ENCODE data around the gene PGM1.

The PGM1 gene

GRCh38 chr1:63669151-63669961 is 76.1 kb downstream of the PGM1 start:
- ATAC-seq (replicated peaks) (no peak), DNase-seq (no peak)
- Mint-ChIP-seq H3K4me3 (no peak overlapping the region), H3K4me1 (ENCODE audit: low read depth in 2 of 2) (no peaks in the 10 kb centered on the region), H3K9me3 (peaks cover 0 to 2% of the 10 kb centered on the region in 2 donors), H3K27ac (no peak overlapping the region), H3K36me3 (ENCODE audit: insufficient read depth) (no peaks in the 10 kb centered on the region), H3K27me3 (no peaks in the 10 kb centered on the region)

DNA sequence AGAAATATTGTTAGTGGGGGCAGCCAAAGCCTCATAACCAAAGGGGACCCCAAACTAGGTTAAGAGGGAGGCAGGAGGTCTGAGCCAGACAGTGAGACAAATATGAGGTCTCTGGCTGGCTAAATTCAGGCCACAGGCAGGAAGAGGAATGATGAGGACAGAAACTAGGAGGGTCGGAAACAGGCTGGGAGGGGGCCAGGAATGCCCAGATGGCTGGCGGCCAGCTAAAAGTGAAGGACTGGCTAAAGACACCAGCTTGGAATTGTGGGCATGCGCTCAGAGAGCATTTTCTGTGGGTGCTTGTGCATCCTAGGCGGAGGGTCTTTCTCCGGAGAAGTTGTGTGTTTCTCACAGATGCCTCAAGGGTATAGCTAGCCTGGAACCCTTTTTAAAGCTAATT is 77.0 kb downstream of the PGM1 start:
- Mint-ChIP-seq H3K27ac (no peak overlapping the region), H3K4me1 (ENCODE audit: low read depth in 2 of 2) (no peaks in the 10 kb centered on the region), H3K36me3 (ENCODE audit: insufficient read depth) (no peaks in the 10 kb centered on the region), H3K27me3 (no peaks in the 10 kb centered on the region), H3K4me3 (no peak overlapping the region), H3K9me3 (peaks cover 0 to 2% of the 10 kb centered on the region in 2 donors)
- ATAC-seq (replicated peaks) (no peak), DNase-seq (no peak)

- peaks cover 0 to 2% of the 10 kb centered on the region in 2 donors for H3K9me3 Mint-ChIP-seq
- no peak for DNase-seq
- ATAC-seq (replicated peaks) = no peak
- H3K27ac Mint-ChIP-seq = no peak overlapping the region
- no peaks in the 10 kb centered on the region for H3K36me3 Mint-ChIP-seq (ENCODE audit: insufficient read depth)
- no peaks in the 10 kb centered on the region for H3K27me3 Mint-ChIP-seq
- H3K4me3 Mint-ChIP-seq = no peak overlapping the region
- no peaks in the 10 kb centered on the region for H3K4me1 Mint-ChIP-seq (ENCODE audit: low read depth in 2 of 2)
Measured at GRCh38 chr1:63671514-63671913, 78.3 kb downstream of the PGM1 start.

- Mint-ChIP-seq H3K4me1 (ENCODE audit: low read depth in 2 of 2) (no peaks in the 10 kb centered on the region), H3K9me3 (no peaks in the 10 kb centered on the region), H3K4me3 (no peak overlapping the region), H3K27ac (no peak overlapping the region), H3K36me3 (ENCODE audit: insufficient read depth) (no peaks in the 10 kb centered on the region), H3K27me3 (peaks cover 5 to 9% of the 10 kb centered on the region in 2 donors)
- DNase-seq (no peak), ATAC-seq (replicated peaks) (no peak)
Measured at GRCh38 chr1:63674238-63674864, 81.1 kb downstream of the PGM1 start.

DNA sequence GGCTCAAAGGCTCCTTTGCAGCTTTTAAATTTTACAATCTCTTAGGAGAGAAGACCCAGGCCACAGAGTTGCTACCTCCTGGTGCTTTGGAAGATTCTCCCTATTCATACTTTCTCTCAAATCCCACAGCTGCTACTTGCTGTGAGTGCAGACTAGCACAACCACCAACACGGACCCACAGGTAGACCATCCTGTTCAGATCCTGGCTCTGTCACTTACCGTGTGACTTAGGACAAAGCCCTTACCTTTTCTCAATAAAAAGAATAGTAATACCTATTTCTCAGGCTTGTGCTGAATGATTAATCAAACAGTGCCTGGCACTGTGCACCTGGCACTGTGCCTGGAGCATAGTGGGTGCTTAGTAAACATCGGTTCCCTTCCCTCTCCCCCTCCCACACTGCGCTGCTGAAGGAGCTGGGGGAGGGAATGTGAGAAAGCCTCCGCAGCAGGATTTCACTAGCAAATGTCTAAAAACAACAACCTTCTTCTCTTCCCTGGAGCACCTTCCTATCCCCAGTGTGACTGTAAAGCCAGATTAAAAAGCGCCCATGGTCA is 81.7 kb downstream of the PGM1 start:
- Mint-ChIP-seq H3K4me3 (no peak overlapping the region), H3K27me3 (peaks cover 5 to 9% of the 10 kb centered on the region in 2 donors), H3K9me3 (no peaks in the 10 kb centered on the region), H3K36me3 (ENCODE audit: insufficient read depth) (no peaks in the 10 kb centered on the region), H3K4me1 (ENCODE audit: low read depth in 2 of 2) (no peaks in the 10 kb centered on the region), H3K27ac (no peak overlapping the region)
- ATAC-seq (replicated peaks) (no peak), DNase-seq (no peak)

DNA sequence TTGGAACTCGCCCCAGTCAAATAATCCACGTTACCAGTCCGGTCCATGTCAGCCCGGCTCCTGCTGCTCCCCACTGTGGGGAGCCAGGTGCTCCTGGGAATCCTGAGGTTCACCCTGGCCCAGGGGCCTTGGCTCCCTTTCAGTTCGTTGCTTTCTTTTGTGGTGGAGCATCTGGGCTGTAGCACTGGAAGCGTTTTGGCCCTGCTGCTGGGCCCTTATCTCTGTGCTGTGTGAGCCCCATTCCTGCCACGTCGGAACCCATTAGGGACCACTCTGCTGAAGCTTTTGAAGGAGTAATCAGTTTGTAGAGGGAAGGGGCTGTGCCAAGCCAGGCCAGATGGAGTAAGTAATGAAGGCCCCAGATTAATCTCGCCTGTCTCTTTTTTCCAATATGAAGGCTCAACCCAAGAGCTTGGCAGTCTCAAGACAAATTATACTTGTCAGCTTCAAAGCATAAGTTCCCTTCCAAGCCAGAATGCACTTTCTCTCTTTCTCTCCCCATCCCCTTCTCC is 82.3 kb downstream of the PGM1 start:
- DNase-seq = no peak
- Mint-ChIP-seq H3K4me1 (ENCODE audit: low read depth in 2 of 2) (no peaks in the 10 kb centered on the region), H3K9me3 (no peaks in the 10 kb centered on the region), H3K36me3 (ENCODE audit: insufficient read depth) (no peaks in the 10 kb centered on the region), H3K27me3 (peaks cover 5 to 9% of the 10 kb centered on the region in 2 donors), H3K4me3 (no peak overlapping the region), H3K27ac (no peak overlapping the region)
- ATAC-seq (replicated peaks) = no peak

DNA sequence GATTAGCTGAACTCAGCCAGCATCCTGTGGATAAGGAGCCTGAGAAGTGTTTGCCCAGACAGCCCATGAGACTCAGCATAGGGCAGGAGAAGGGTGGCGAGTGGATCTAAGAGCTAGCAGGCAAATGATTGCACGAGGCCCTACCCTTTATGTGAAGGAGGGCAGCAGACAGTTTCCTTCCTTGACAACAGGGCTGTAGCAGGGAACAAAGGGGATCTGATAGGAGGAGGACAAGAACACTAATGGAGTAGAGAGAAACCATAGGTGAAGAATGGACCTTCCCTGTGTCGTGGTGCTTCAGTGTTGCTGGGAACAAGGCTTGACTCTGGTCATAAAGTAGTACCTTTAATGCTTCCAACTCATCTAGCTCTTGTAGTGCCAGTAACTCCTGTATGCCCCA is 84.3 kb downstream of the PGM1 start:
- H3K4me3 Mint-ChIP-seq = no peak overlapping the region
- H3K9me3 Mint-ChIP-seq = no peaks in the 10 kb centered on the region
- ATAC-seq (replicated peaks) (no peak), DNase-seq (no peak)
- no peaks in the 10 kb centered on the region for H3K4me1 Mint-ChIP-seq (ENCODE audit: low read depth in 2 of 2)
- peaks cover 5 to 9% of the 10 kb centered on the region in 2 donors for H3K27me3 Mint-ChIP-seq
- H3K36me3 Mint-ChIP-seq (ENCODE audit: insufficient read depth) = no peaks in the 10 kb centered on the region
- no peak overlapping the region for H3K27ac Mint-ChIP-seq

DNA sequence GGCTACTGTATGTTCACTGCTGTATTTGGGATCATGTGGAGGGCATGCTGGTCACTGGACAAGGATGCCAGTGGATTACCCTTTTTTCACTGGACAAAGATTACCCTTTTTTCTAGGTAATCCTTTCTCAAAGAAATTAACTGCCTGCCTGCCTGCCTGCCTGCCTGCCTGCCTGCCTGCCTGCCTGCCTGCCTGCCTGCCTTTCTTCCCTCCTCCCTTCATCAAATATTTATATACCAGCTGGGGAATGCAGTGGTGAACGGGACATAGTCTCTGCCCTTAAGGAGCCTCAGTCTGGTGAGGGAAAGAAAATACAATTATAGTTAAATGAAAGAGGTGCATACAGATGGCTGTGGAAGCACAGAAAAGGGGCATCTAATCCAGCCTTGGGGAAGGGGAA is 85.0 kb downstream of the PGM1 start:
- DNase-seq (no peak), ATAC-seq (replicated peaks) (no peak)
- Mint-ChIP-seq H3K27me3 (peaks cover 5 to 9% of the 10 kb centered on the region in 2 donors), H3K27ac (no peak overlapping the region), H3K4me1 (ENCODE audit: low read depth in 2 of 2) (no peaks in the 10 kb centered on the region), H3K9me3 (no peaks in the 10 kb centered on the region), H3K36me3 (ENCODE audit: insufficient read depth) (no peaks in the 10 kb centered on the region), H3K4me3 (no peak overlapping the region)

GRCh38 chr1:63679076-63679475 is 85.9 kb downstream of the PGM1 start:
- DNase-seq (no peak), ATAC-seq (replicated peaks) (no peak)
- peaks cover 5 to 9% of the 10 kb centered on the region in 2 donors for H3K27me3 Mint-ChIP-seq
- no peaks in the 10 kb centered on the region for H3K4me1 Mint-ChIP-seq (ENCODE audit: low read depth in 2 of 2)
- H3K9me3 Mint-ChIP-seq = no peaks in the 10 kb centered on the region
- H3K27ac Mint-ChIP-seq = no peak overlapping the region
- no peaks in the 10 kb centered on the region for H3K36me3 Mint-ChIP-seq (ENCODE audit: insufficient read depth)
- H3K4me3 Mint-ChIP-seq = no peak overlapping the region

GRCh38 chr1:63679589-63679988 is 86.4 kb downstream of the PGM1 start:
- H3K27ac Mint-ChIP-seq = no peak overlapping the region
- DNase-seq = no peak
- H3K27me3 Mint-ChIP-seq = peaks cover 5 to 9% of the 10 kb centered on the region in 2 donors
- no peaks in the 10 kb centered on the region for H3K9me3 Mint-ChIP-seq
- ATAC-seq (replicated peaks) = no peak
- H3K4me1 Mint-ChIP-seq (ENCODE audit: low read depth in 2 of 2) = no peaks in the 10 kb centered on the region
- no peak overlapping the region for H3K4me3 Mint-ChIP-seq
- H3K36me3 Mint-ChIP-seq (ENCODE audit: insufficient read depth) = no peaks in the 10 kb centered on the region

GRCh38 chr1:63682936-63683335 is 89.7 kb downstream of the PGM1 start:
- Mint-ChIP-seq H3K27ac (no peak overlapping the region), H3K36me3 (ENCODE audit: insufficient read depth) (no peaks in the 10 kb centered on the region), H3K27me3 (peaks cover 10 to 22% of the 10 kb centered on the region in 2 donors), H3K4me1 (ENCODE audit: low read depth in 2 of 2) (no peaks in the 10 kb centered on the region), H3K4me3 (no peak overlapping the region), H3K9me3 (no peaks in the 10 kb centered on the region)
- DNase-seq = no peak
- ATAC-seq (replicated peaks) = no peak

- ATAC-seq (replicated peaks) = no peak
- no peaks in the 10 kb centered on the region for H3K9me3 Mint-ChIP-seq
- no peaks in the 10 kb centered on the region for H3K4me1 Mint-ChIP-seq (ENCODE audit: low read depth in 2 of 2)
- H3K27me3 Mint-ChIP-seq = peaks cover 10 to 14% of the 10 kb centered on the region in 2 donors
- no peak overlapping the region for H3K27ac Mint-ChIP-seq
- DNase-seq = no peak
- H3K4me3 Mint-ChIP-seq = no peak overlapping the region
- H3K36me3 Mint-ChIP-seq (ENCODE audit: insufficient read depth) = no peaks in the 10 kb centered on the region
Measured at GRCh38 chr1:63683759-63684158, 90.5 kb downstream of the PGM1 start.

DNA sequence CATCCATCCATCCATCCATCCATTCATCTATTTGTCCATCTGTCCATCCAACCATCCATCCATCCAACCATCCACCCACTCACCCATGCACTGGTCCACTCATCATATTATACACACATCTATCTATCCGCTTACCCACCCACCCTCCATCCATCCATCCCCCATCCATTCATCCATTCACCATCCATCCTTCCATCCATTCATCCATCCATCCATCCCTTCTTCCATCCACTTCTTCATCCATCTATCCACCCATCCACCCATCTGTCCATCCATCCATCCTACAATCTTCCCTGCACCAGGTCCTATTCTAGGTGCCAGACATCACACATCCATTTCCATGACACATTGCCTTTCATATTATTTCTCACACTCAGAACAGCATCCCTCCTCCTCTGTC is 93.5 kb downstream of the PGM1 start:
- no peak overlapping the region for H3K4me3 Mint-ChIP-seq
- no peak for DNase-seq
- H3K27ac Mint-ChIP-seq = no peak overlapping the region
- ATAC-seq (replicated peaks) = no peak
- no peaks in the 10 kb centered on the region for H3K4me1 Mint-ChIP-seq (ENCODE audit: low read depth in 2 of 2)
- no peaks in the 10 kb centered on the region for H3K36me3 Mint-ChIP-seq (ENCODE audit: insufficient read depth)
- no peaks in the 10 kb centered on the region for H3K9me3 Mint-ChIP-seq
- H3K27me3 Mint-ChIP-seq = peaks cover 14 to 15% of the 10 kb centered on the region in 2 donors

Data from effector memory CD8-positive, alpha-beta T cell (primary cell).